GM18508 (cell line): ENCODE measurements around the gene STMN1.

Source experiments
- ATAC-seq: cut with Tn5 transposase; IDR thresholded peaks from one replicate; pipeline ENCODE4 v1.9.1; 2021; ENCODE audit warnings: moderate number of reproducible peaks; ENCODE audit not compliant: insufficient read depth, unreplicated experiment

The STMN1 gene

DNA sequence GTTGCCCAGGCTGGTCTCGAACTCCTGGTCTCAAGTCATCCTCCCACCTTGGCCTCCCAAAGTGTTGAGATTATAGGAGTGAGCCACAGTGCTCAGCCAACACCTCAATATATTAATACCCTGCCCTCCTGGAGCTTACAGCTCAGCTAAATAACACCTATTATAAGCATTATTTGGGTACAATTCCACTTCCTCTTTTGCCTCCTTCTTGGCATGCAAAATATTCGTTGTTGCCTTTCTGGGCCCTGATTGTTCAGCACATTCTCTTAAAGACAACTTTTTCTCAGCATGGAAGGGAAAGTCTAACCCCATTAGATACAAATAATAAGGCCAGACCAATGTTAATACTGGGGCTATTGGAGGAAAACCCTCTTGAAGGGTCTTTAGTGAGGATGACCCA lies 33.5 kb downstream of the STMN1 start:
- ATAC-seq = no peak

DNA sequence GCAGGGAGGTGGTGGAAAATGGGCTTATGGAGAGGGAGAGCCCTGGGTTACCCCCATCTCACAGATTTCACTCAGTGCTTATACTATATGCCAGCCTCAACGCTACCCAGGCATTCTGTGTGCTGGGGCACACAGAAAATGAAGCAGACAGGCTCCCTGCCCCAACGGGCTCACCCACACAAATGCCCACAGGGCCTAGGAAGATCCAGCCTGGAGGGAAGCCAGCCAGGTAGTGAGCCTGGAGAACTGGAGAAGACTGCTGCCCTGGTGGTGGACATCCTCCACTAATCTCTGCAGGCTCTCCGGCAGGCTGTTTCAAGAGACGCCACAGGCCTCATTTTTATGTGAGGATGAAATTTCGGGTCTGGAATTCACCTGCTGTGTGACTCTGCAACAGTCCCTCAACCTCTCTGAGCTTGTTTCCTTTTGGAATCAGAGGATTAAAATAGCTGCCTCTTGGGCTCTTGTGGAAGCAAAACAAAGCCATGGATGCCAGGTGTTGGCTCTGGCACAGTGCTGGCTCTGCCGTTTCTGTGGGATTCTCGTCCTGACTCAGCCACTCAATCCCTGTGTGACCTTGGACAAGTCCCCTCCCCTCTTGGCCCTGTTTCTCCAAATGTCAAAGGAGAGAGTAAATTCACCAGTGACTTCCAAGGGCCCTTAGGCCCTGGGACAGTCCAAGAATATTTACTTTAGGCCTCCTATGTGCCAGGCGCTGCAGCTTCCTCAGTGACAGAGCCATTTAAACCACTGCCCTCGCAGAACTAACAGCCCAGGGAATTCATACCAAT lies 34.3 kb downstream of the STMN1 start:
- no peak for ATAC-seq

DNA sequence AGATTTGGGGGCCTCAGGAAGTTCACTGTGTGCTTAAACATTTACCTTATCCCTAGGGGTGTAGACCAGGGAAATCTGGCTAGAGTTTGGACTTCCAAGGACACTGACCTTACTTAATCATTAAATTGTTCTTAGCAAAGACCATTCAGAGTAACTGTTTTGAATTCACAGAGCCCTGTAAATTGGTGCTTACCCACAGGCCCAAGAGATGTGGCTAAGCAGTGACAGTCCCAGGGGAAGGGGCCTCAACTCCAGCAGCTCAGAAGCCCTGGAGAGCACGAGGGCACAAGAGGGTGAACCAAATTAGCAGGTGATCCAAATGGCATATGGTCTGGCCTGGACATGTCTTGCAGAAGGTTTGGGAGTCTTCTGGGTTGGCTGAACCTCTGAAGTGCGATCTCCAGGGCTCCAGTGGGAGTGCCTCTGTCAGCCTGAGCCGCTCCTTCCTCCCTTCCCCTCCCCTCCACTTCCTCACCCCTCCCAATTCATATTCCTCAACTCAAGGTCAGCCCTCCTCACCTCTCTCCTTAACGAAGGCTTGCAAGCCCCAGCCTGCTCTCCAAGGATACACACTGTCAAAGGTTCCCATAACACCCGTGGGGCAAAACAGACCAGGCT lies 35.0 kb downstream of the STMN1 start:
- ATAC-seq = no peak

DNA sequence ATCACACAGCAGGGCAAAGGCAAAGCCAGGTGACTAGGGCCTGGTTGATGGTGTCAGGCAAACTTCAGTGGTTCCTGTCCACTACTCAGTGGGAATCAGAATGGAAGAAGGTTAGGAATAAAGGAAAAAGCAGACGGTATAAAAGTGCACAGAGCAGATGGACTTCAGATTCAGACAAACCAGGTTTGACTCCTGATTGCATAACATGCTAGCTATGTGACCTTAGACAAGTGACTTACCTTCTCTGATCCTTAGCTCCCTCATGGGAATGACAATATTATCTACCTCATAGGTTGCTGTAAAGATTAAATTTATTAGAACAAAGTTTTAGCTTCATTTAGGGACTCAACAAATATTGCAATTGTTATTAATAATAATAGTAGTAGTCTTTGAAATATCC lies 35.6 kb downstream of the STMN1 start:
- ATAC-seq = no peak

DNA sequence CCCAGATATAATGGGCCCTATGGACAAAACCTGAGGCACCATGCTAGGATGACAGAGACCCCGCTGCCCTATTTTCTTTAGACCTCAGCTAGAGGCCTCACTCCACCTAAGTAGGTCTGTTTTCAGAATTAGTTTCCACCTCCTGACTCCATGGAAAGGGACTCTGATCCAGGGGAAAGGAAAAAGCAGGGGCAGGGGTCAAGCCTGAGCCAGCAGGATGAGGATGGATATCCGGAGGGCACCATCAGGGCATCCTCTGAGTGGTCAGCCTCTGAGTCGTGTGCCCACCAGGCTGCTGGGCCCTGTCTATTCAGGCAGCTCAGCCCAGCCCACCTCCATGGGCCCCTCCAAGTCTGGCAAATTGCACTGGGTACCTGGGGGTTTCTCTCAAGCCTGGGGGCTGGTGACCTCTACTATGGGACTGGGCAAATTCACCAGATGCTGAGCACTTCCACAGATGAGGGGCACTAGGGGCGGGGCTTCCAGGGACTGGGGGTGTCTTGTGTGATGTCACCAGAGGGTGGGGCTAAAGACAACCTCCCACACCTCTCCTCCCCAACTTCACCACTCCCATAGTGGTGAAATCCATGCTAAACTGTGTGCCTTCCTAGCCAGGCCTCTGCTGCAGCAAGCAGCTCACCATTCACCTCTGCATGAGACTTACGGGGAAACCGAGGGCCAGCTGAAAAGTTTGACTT lies 36.2 kb downstream of the STMN1 start:
- ATAC-seq = no peak

DNA sequence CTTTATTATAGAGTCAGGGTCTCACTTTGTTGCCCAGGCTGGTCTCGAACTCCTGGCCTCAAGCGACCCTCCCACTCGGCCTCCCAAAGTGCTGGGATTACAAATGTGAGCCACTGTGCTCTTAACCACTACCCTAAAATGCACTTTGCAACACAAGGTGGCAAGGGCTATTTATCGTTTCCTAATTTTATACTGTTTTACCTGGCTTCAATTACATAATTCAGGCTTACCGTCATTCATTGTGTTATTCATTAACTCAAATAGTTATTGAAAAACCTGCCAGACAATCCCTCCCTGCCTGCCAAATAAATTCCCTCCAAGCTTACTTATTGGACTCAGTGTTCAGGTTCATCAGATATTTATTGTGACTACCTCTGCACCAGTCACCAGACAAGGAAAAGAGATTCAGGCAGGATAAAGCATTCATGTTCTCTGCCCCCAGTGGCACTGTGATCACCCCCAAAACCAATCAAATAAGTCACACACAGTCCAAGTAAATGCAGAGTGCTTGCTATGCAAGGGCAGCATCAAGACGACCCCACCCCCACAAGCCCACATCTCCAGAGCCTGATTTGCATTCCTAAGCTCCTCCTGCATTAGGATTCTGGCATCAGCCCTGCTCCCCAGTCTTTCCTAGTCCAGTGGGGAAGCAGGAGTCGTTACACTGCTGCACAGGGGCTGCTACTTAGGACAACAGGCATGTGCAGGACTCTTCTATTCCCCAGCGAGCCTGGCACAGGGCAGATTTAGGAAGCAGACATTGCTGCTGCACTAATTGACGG lies 38.8 kb downstream of the STMN1 start:
- ATAC-seq = no peak

DNA sequence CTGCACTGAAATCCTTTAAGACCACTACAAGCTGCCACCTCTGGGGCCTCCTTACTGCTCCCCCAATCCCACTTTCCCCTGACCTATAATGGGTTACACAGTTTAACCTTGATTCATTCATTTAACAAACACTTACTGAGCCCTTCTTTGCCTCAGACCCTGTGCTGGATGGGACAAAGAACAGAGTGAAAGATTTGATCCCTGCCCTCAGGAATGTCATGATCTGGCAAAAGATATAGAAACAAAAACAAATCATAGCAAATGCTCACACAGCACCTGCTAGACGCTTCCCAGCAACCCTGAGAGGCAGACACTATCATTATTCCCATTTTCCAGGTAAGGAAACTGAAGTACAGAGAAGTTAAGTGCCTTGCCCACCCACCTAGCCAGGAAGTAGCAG lies 39.9 kb downstream of the STMN1 start:
- no peak for ATAC-seq

DNA sequence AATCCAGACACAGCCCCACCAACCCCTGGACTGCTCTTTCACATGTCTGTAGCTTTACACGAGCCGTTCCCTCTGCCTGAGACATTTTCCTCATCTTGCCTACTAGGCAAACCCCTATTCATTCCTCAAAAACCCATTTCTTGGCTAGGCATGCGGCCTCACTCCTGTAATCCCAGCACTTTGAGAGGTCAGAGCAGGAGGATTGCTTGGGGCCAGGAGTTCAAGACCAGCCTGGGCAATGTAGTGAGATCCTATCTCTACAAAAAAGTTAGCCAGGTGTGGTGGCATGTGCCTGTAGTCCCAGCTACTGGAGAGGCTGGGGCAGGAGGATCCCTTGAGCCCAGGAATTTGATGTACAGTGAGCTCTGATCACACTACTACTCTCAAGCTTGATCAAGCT lies 41.8 kb downstream of the STMN1 start:
- ATAC-seq = no peak

DNA sequence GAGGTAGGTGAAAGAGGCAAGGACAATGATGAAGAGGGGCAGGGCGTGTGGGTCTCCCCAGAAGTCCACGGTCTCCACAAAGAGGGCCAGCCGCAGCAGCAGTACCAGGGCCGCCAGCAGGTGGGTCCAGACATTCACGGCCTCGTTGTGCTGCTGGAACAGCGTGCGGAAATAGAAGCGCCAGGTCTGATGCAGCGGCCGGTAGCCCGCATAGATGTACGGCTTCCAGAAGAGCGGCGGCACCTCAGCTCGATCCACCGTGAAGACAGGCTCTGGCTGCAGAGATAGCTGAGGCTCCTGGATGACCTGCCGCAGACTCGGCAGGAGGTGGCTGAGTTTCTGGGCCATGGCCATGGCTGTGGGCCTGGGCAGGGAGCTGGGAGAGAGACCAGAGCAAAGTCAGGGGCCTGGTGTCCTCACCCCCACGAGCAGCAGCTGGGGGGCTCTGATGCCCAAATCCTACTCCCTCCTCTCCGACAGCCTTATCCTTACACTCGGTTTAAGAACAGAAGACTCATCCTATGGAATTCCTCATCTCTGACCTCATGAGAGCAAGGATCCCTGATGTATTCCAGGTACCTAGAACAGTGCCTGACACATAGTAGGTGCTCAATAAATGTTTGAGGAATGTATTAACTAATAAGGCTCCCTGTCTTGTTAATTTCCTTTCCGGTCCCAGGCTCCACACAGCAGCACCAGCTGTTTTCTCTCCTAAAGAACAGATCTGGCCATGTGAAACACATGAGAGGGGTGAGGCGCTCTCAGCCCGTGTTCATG lies 42.5 kb downstream of the STMN1 start:
- no peak for ATAC-seq

DNA sequence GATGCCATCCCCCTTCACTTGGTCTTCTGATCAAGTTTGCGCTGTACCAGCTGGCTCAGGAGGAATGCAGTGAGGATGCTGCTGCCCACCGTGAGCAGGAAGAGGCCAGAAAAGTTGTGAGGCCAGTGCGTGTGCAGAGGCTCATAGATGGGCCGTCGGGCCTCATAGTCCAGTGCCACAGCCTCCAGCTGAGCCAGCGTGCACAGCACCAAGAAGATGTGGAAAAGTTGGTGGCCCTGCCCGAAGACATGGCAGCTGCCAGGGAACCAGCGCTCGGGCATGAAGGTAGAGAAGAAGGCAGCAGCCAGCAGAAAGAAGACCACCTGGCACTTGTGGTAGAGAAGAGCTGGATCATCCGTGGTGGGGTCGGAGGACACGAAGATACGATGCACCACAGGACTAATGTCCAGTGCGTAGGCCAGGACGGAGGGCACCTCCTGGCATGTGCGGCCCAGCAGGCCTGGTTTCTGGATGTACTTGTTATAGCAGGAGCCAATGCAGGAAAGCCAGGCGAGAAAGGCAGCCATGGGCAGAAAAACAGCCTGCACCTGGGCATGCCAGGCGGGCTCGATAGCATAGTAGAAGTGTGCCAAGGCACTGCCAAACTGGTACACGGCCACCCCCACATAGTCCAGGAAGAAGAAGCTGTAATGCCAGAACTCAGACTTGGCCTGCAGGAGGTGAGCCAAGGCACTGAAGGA lies 43.3 kb downstream of the STMN1 start:
- no peak for ATAC-seq

DNA sequence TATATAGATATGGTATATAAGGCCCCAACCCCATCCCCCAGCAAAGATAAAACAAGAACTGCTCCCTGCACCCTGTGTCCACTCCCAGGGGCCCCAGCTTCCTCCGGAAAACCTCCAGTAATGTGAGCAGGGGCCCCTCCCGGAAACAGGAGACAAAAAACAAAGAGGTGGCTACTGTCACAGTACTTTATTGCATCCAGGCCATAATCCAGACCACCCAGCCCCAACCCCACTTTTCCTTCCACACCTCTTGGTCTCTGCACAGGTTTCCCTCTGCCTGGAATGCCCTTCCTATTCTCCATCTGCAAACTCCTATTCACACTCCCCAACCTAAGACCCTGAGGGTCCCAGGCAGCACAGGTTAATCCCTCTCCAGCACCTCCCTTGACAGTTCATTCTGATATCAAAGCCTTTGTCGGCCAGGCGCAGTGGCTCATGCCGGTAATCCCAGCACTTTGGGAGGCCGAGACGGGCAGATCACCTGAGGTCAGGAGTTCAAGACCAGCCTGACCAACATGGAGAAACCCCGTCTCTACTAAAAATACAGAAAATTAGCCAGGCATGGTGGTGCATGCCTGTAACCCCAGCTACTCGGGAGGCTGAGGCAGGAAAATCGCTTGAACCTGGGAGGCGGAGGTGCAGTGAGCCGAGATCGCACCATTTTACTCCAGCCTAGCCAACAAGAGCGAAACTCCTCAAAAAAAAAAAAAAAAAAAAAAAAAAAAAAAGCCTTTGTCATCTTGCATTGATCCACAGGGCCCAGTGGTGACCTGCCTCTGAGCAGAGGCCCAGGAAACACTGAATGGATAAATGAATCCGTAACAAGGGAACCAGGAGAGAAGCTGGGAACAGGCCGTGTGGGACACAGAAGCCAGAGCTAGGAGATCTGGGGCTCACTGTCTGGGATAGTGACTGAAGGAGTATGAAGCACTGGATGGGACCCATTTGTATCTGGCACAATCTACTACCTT lies 44.6 kb downstream of the STMN1 start:
- ATAC-seq = no peak

DNA sequence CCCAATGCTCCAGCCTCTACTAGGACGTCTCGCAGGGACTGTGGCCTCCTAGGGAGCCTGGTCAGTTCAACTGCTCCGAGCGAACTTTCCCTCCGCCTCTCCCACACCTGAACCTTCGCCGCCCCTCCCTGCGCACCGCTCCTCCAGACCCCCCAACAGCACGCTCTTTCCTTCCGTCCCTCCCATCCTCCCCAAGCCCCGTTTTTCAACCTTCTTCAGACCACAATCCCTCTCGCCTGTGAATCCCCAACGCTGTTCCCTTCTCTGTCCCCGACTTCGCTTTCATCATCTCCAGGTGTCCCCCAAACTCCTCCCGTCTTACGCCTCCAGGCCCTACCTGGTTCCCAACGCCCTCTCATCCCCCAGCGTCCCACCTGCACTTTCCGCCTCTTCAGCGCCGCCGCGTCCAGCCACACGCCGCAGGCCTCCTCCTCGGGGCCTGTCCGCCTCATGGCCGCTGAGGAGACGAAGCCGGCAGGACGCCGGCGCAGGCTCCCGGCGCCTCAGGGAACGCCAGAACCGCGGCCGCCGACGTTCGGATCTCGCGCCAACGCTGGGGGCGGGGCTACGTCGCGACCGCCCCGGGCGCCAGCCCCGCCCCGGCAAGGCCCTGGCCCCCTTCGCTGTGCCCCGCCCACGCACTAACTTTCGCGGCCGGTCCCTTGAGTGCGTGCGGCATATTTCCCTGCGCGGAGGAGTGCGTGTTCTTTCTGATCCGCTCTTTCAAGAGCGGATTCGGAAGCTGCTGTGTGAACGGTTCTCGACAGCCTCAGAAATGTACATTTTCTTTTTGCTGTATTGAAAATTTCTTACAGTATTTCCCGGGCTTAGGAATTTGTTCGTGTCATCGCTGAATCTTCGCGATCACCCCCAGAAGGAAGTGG lies 47.1 kb downstream of the STMN1 start, which contains the start of gene AUNIP:
Gene AUNIP (minus strand): TSS at position 552 of the 884 bp plus-strand sequence. CDS start 100 bp downstream, at position 452.
- ATAC-seq = no peak

DNA sequence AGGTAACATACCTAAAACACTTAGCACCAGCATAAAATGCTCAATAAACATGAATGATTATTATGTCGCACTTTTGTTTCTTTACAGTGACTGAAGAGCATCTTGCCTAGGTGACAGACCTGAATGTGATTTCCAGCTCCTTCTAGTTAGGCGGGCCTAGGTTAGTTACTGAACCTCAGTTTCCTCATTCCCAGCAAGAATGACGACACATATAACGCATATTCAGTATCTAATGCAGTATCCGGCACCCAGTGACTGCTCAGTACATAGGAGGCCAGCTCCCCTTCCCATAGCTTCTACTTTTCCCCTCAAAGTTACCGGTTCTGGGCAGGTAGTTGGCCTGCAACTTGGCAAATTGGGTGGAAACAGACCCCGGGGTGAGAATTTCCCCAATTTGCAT lies 47.7 kb downstream of the STMN1 start:
- no peak for ATAC-seq

DNA sequence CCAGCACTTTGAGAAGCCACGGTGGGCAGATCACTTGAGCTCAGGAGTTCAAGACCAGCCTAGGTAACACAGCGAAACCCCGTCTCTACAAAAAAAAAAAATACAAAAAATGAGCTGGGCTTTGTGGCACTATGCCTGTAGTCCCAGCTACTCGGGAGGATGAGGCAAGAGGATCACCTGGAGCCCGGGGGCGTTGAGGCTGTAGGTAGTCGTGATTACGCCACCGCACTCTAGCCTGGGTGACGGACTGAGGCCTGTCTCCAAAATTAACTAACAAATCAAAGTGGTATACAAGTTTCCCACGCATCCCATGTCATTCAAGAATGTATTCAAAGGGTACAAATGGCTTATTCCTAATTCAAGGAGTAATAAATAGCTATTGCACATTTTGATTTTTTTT lies 49.4 kb downstream of the STMN1 start:
- no peak for ATAC-seq

DNA sequence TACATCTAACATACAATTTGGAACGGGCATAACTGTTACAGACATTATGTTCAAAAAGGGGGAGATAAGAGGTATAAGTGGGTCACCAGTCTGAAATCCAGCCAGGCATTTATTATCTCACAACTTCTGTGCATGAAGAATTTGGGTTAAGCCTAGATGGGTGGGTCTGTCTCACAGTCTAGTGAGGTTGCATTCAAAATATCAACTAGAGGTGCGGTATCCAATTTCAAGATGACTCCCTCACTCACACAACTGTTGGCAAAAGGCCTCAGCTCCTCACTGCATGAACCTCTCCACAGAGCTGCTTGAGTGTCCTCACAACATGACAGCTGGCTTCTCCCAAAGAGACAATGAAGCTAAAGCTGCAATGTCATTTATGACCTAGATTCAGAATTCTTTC lies 51.7 kb downstream of the STMN1 start:
- no peak for ATAC-seq
